ENCODE results near the gene ARF5.
A peak's percentile ranks its signal among the peaks of the same experiment; 100 is the strongest.

Gene ARF5

GRCh38 chr7:127578036-127578684 is 10.1 kb upstream of the ARF5 start:
- Histone ChIP-seq H3K9me3 (no peaks in the 10 kb centered on the region), H3K36me3 (peaks cover 22 to 44% (median 28%) of the 10 kb centered on the region in 3 donors), H3K27ac (peak overlapping the region in 1 of 2 donors; percentile 2), H3K4me3 (no peak overlapping the region), H3K27me3 (no peaks in the 10 kb centered on the region), H3K4me1 (peaks cover 0 to 45% (median 31%) of the 10 kb centered on the region in 4 donors)
- intact Hi-C loops (cut with DNase I; ENCODE audit: low total_unique reads): no loop called here
- TF ChIP-seq, protein P1, sequence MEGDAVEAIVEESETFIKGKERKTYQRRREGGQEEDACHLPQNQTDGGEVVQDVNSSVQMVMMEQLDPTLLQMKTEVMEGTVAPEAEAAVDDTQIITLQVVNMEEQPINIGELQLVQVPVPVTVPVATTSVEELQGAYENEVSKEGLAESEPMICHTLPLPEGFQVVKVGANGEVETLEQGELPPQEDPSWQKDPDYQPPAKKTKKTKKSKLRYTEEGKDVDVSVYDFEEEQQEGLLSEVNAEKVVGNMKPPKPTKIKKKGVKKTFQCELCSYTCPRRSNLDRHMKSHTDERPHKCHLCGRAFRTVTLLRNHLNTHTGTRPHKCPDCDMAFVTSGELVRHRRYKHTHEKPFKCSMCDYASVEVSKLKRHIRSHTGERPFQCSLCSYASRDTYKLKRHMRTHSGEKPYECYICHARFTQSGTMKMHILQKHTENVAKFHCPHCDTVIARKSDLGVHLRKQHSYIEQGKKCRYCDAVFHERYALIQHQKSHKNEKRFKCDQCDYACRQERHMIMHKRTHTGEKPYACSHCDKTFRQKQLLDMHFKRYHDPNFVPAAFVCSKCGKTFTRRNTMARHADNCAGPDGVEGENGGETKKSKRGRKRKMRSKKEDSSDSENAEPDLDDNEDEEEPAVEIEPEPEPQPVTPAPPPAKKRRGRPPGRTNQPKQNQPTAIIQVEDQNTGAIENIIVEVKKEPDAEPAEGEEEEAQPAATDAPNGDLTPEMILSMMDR (IDR thresholded peaks at IDR 0.05): no peak
- DNase-seq: no peak

GRCh38 chr7:127578711-127579275 is 9.4 kb upstream of the ARF5 start:
- intact Hi-C loops (cut with DNase I; ENCODE audit: low total_unique reads): no loop called here
- Histone ChIP-seq H3K4me1 (peaks cover 0 to 51% (median 36%) of the 10 kb centered on the region in 4 donors), H3K27me3 (no peaks in the 10 kb centered on the region), H3K9me3 (no peaks in the 10 kb centered on the region), H3K36me3 (peaks cover 22 to 44% (median 28%) of the 10 kb centered on the region in 3 donors), H3K27ac (peak overlapping the region in 1 of 2 donors; percentile 2), H3K4me3 (no peak overlapping the region)
- TF ChIP-seq, protein P1 (IDR thresholded peaks at IDR 0.05): no peak
- no peak for DNase-seq

DNA sequence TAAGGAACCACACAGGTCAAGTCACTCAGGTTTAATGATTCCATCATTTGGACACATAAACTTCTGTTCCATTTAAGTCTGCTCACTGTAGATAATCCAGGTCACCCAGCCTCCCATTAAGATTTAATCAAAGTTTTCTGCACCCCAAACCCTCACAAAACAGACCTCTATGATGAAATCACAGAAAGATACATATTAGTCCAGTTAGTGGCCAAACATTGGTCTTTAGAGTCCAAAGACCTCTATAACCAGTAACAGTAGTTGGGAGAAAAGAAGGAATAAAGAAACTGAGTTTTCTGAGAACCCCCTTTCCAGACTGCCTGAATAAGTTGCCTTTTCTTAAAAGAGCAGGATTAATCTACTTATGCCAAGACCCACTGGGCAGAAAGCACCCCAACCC is 7.6 kb upstream of the ARF5 start:
- no peak overlapping the region for H3K4me3 ChIP-seq
- peaks cover 22 to 40% (median 28%) of the 10 kb centered on the region in 3 donors for H3K36me3 ChIP-seq
- peaks cover 0 to 63% (median 49%) of the 10 kb centered on the region in 4 donors for H3K4me1 ChIP-seq
- TF ChIP-seq, protein P1 (IDR thresholded peaks at IDR 0.05): no peak
- no peak for DNase-seq
- no peaks in the 10 kb centered on the region for H3K27me3 ChIP-seq
- no peaks in the 10 kb centered on the region for H3K9me3 ChIP-seq
- no peak overlapping the region for H3K27ac ChIP-seq
- intact Hi-C loops (cut with DNase I; ENCODE audit: low total_unique reads): no loop called here

DNA sequence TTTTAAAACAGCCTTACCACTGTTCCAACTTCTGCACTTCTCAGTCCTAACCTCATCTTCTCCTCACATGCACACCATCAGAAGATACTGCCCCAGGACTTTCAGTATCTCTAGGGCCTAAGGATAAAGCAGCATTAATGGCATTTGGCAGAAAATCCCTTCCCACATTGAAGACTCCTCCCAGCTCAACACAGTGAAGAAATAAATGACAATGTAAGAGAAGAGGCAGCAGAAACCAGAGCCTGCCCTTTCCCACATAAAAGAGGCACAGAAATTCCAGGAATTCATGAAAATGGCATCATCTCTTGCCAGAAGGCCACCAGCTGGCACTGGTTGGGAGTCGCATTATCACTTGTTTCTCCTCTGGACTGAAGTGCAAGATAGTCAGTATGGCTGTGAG is 6.5 kb upstream of the ARF5 start:
- DNase-seq: no peak
- Histone ChIP-seq H3K4me1 (peaks cover 0 to 70% (median 52%) of the 10 kb centered on the region in 4 donors), H3K36me3 (peaks cover 22 to 40% (median 28%) of the 10 kb centered on the region in 3 donors), H3K27ac (no peak overlapping the region), H3K27me3 (no peaks in the 10 kb centered on the region), H3K4me3 (no peak overlapping the region), H3K9me3 (no peaks in the 10 kb centered on the region)
- TF ChIP-seq, protein P1 (IDR thresholded peaks at IDR 0.05): no peak
- intact Hi-C loops (cut with DNase I; ENCODE audit: low total_unique reads): no loop called here

GRCh38 chr7:127582361-127582760 is 5.8 kb upstream of the ARF5 start:
- peaks cover 22 to 40% (median 28%) of the 10 kb centered on the region in 3 donors for H3K36me3 ChIP-seq
- peaks cover 0 to 71% (median 54%) of the 10 kb centered on the region in 4 donors for H3K4me1 ChIP-seq
- H3K4me3 ChIP-seq: no peak overlapping the region
- H3K27ac ChIP-seq: no peak overlapping the region
- H3K9me3 ChIP-seq: no peaks in the 10 kb centered on the region
- no peak for DNase-seq
- TF ChIP-seq, protein P1 (IDR thresholded peaks at IDR 0.05): no peak
- H3K27me3 ChIP-seq: no peaks in the 10 kb centered on the region
- intact Hi-C loops (cut with DNase I; ENCODE audit: low total_unique reads): no loop called here

Measured in tibial artery (tissue), 4 donors.